ENCODE measurements around the gene MLPH. TPM values are rescaled to one million over a fixed set of nuclear protein-coding genes. Genes with fewer than 3 reads are reported as not detected.

Gene MLPH
- total and polyA plus RNA-seq, 9 of the 15 experiments (the other 6 are each of a cell fraction or from before 2014, with no cell fraction given): 0.22 TPM; not detected in 8

DNA sequence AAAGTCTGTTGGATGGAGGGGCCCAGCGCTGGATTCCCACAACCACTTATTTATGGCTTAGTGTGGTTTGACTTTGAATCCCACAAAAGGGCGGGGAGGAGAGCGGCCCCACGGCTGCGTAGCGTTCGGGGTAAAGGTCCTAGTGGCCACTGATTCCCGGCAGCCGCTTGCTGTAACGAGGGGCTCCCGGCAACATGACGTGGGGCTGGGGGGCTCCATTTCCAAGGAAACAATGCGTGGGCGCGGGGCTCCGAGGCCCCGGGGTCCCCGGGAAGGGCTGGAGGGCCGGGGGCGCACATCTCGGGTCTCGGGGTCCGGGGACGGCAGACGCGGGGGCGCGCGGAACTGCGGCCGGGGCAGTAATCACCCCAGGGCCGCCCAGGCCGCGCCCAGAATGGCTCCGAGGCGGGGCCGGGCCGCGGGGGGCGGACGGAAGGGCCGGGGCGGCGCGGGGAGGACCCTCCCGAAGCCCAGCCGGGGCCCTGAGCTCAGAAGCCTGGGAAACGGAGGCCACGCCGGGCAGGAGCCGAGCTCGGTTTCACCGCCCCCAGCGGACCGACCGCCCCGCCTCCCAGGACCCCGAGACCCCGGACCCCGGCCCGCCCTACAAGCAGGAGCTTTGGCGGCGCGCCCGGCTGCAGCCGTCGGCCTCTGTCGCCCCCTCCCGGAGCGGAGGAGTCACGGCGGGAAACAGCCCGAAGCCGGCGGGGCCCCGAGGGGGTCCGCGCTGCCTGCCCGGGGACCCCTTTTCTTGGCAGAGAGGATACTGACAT, 11.9 kb upstream of the MLPH start (continued):
- peak; percentile 50 for TF ChIP-seq GABPA (tag; conservative IDR thresholded peaks at IDR 0.05; ENCODE audit: low read depth)
- TF ChIP-seq ZC3H8 (IDR thresholded peaks at IDR 0.05): no peak
- peak; percentile 76 for TF ChIP-seq NFIC (IDR thresholded peaks at IDR 0.05)
- TF ChIP-seq YY1 (IDR thresholded peaks at IDR 0.05; ENCODE audit: borderline replicate concordance in 1 of 3, control insufficient read depth in 1 of 3, extremely low read depth in 1 of 3, insufficient read depth in 3 of 3, insufficient read length in 1 of 3, insufficient replicate concordance in 2 of 3, low read depth in 1 of 3, low read length in 2 of 3): peak in 1 of 3 experiments; percentile 27
- TF ChIP-seq CREM (IDR thresholded peaks at IDR 0.05; ENCODE audit: low read depth): peak; percentile 19; the same call in 1 of the 2 replicates
- TF ChIP-seq, protein P1, sequence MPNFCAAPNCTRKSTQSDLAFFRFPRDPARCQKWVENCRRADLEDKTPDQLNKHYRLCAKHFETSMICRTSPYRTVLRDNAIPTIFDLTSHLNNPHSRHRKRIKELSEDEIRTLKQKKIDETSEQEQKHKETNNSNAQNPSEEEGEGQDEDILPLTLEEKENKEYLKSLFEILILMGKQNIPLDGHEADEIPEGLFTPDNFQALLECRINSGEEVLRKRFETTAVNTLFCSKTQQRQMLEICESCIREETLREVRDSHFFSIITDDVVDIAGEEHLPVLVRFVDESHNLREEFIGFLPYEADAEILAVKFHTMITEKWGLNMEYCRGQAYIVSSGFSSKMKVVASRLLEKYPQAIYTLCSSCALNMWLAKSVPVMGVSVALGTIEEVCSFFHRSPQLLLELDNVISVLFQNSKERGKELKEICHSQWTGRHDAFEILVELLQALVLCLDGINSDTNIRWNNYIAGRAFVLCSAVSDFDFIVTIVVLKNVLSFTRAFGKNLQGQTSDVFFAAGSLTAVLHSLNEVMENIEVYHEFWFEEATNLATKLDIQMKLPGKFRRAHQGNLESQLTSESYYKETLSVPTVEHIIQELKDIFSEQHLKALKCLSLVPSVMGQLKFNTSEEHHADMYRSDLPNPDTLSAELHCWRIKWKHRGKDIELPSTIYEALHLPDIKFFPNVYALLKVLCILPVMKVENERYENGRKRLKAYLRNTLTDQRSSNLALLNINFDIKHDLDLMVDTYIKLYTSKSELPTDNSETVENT (CRISPR knock-in tag; IDR thresholded peaks at IDR 0.05): peak; percentile 44; the same call in 1 of the 2 replicates
- TF ChIP-seq CCNT2 (IDR thresholded peaks at IDR 0.05; ENCODE audit: borderline replicate concordance, extremely low read depth, insufficient read length, low read depth, low read length): peak; percentile 15
- 0 out of 2 replicates have a peak, but pooled peaks have one; percentile 48 for TF ChIP-seq DEAF1 (CRISPR knock-in tag; IDR thresholded peaks at IDR 0.05)
- peak; percentile 78 for TF ChIP-seq RBFOX2 (IDR thresholded peaks at IDR 0.05; ENCODE audit: low read depth, low read length)
- TF ChIP-seq ZBTB7A (IDR thresholded peaks at IDR 0.05; ENCODE audit: borderline replicate concordance, control insufficient read depth, low read depth, low read length): peak; percentile 99
- TF ChIP-seq ELF4 (CRISPR knock-in tag; IDR thresholded peaks at IDR 0.05): no peak
- no peak for TF ChIP-seq MIER1 (IDR thresholded peaks at IDR 0.05; ENCODE audit: low read depth)
- TF ChIP-seq SREBF1 (IDR thresholded peaks at IDR 0.05; ENCODE audit: borderline replicate concordance, low read depth, low read length): no peak
- no peak for TF ChIP-seq TOE1 (IDR thresholded peaks at IDR 0.05; ENCODE audit: borderline replicate concordance)
- no peak for TF ChIP-seq TOE1 (CRISPR knock-in tag; IDR thresholded peaks at IDR 0.05; ENCODE audit: borderline replicate concordance, low read depth)

Measured in K562 (cell line).